Stimulated activated CD4-positive, alpha-beta T cell treated with anti-CD3 and anti-CD28 coated beads, Interleukin-1b, Interleukin-23, amount 100 ng/mL, for 4 hours (primary cell): Measurements from ENCODE around the gene TTLL3.

ENCODE experiments used
- DNase-seq, 2 donors: peaks; one replicate each; pipeline ENCODE4 v3.0.0-alpha.2; 2020; ENCODE audit warnings: low read depth in 2 of 2

Gene TTLL3

DNA sequence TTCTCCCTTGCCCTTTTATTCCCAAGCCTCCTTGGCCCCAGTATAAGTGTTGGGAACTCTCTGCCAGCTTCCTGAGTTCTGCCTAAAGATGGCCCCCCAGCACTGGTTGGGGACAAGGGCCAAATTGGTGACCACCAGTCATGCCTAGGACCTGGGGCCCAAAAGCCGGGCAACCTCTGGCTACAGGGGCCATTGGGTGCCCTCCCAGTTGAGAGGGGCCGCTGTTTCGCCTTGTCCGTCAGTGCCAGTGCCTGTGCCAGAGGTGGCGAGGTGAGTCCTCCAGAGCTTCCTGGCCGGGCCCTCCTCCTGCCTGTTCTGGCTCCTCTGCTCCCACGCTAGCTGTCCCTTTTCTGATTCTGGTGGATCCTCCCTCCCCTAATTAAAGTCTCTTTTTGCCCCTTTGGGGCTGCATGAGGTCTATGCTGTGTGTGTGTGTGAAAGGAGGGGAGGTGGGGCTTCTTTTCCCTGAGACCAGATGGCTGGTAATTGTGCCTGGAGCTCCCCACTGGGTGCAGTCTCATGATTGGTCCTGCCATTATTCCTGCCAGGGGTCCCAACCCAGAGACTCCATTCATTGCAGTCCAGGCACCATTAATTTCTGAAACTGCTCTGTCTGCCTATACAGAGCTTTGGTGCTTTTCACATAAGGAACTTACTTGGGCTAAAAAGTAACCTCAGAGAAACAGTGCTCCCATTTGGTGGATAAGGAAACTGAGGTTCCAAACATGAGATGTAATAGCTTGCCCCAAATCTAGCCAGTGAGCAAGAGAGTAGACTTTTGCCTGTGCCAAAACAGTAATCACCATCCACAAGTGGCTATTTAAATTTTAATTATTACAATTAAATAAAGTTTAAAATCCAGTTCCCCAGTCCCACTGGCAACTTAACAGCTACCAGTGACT lies 3.1 kb upstream of the TTLL3 start:
- DNase-seq = no peak

- no peak for DNase-seq
Measured at GRCh38 chr3:9807981-9808344, 2.1 kb upstream of the TTLL3 start.

GRCh38 chr3:9808345-9809037 lies 1.6 kb upstream of the TTLL3 start:
- DNase-seq = peak; percentile 23 to 27

DNA sequence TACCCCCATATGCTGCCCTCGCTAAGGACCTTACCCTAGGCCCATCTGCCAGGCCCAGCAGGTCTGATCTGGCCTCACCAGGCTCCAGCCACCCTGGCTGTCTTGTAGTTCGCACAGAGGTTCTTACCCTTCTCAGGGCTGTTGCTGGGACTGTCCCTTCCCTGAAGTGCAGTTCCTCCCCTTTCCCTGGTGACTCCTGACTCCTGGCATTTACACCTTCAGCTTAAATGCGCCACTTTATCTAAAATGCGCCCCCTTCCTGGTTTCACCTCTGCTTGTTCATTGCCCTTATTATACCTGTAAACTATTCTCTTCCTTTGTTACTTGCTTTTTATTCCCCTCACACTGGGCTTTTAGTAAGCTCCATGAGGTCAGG lies 835 bp upstream of the TTLL3 start:
- no peak for DNase-seq

GRCh38 chr3:9810433-9810770 lies 340 bp downstream of the TTLL3 start:
- no peak for DNase-seq

DNA sequence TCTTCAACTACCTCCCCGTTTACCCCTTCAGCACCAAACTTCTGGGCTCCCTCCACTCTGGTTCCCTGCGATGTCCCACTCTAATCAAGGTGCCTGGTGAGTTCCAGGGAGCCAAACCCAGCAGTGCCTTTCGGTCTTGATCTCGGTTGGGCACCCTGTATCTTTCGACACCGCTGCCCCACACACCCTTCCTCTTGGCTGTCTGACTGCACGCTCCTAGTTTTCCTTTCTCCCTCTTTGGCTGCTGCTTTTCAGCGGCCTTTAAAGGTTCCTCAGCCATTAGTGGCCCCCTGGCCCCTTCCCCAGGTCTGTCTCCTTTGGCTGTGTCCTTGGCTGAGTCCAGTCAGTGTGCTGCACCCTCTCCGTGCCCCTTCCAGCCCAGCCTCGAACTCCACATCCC lies 784 bp downstream of the TTLL3 start:
- no peak for DNase-seq

DNA sequence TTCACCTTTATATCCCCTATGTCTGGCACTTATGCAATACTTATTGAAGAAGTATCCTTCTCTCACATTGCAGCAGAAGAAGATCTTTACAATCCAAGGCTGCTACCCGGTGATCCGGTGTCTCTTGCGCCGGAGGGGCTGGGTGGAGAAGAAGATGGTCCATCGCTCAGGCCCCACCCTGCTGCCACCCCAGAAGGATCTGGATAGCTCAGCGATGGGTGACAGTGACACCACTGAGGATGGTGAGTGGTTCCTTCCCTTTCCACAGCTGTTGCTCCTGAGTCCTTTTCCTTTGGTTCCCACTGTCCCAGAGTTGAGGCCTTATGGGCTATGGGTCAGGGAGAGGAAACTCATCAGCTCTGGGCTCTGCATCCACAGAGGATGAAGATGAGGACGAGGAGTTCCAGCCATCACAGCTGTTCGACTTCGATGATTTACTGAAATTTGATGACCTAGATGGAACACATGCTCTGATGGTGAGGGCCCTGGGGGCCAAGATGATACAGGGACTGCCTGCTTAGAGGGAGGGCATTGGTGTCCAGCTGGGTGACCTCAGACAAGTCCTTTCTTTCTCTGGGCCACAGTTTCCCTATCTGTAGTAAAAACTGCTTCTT lies 2.9 kb downstream of the TTLL3 start:
- DNase-seq = no peak

DNA sequence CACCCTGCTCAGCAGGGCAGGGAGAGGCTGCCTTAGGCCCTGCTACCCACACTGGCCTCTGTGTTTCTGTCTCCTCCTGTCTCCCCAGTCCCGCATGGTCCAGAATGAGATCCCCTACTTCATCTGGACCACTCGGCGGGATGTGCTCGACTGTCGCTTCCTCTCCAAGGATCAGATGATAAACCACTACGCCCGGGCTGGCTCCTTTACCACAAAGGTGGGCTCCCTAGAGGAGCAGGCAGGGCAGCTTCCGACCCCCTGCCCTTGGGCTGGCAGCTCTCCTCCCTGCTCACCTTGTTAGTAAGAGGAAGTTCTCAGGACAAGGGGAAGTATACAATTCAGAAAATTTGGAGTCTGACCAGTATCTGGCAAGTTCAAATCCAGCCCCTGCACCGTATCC lies 5.9 kb downstream of the TTLL3 start:
- DNase-seq = no peak

- DNase-seq = no peak
Measured at GRCh38 chr3:9817436-9817835, 7.4 kb downstream of the TTLL3 start.

GRCh38 chr3:9818666-9819335 lies 8.7 kb downstream of the TTLL3 start:
- DNase-seq = no peak

DNA sequence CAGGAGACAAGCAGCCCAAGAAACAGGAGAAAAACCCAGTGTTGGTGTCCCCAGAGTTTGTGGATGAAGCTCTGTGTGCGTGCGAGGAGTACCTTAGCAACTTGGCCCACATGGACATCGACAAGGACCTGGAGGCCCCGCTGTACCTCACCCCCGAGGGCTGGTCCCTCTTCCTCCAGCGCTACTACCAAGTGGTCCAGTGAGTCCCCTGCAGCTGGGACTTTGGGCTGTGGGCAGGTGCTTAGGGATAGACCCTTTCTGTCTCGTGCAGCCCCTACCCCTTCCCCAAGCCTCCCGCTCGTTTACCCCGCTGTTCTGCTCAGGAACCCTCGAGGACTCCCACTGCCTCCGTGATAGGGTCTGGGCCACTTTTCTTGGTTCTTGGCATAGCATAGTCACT lies 10.5 kb downstream of the TTLL3 start:
- no peak for DNase-seq

GRCh38 chr3:9820946-9821345 lies 10.9 kb downstream of the TTLL3 start:
- no peak for DNase-seq

DNA sequence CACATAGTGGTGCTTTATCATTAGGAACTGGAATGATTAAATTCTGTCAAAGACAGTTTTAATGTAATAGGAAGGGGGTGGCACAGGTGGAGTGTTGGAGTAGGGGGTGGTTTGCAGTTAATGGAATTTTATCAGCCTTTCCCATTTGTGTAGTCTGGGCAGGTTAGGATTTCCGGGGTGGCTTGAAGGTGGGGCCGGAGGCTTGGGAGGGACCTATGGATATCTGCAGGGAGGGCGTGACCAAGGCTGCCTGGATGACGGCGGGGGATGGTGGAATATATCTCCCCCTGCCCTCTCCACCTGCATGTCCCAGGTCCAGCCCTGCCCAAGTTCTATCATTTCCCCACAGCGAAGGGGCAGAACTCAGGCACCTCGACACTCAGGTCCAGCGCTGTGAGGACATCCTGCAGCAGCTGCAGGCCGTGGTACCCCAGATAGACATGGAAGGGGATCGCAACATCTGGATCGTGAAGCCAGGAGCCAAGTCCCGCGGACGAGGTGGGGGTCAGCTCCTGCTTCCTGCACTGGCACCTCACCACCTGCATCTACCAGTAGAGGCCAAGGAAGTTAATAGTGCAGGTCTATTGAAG lies 15.5 kb downstream of the TTLL3 start:
- no peak for DNase-seq

GRCh38 chr3:9826815-9827573 lies 16.9 kb downstream of the TTLL3 start:
- DNase-seq = no peak

- DNase-seq = no peak
Measured at GRCh38 chr3:9828801-9829755, 19.0 kb downstream of the TTLL3 start.

GRCh38 chr3:9831253-9831652 lies 21.2 kb downstream of the TTLL3 start:
- DNase-seq = no peak

DNA sequence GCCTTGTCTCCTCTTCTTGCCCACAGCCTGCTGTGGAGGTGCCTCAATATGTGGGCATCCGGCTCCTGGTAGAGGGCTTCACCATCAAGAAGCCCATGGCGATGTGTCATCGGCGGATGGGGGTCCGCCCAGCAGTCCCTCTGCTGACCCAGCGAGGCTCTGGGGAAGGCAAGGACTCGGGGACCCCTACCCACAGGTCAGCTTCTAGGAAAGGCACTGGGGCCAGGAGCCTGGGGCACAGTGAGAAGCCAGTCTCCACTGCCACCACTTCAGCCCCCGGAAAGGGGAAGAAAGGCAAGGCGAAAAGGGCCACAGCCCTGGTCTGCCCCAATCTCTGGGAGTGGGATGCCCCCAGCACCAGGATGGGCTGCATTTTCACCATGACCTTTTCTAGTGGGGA lies 23.0 kb downstream of the TTLL3 start:
- no peak for DNase-seq

GRCh38 chr3:9834520-9835380 lies 24.7 kb downstream of the TTLL3 start:
- no peak for DNase-seq
